Glutamatergic neuron (in vitro differentiated cells): Measurements from ENCODE around the gene CEMIP2. TPM values are rescaled to one million over a fixed set of nuclear protein-coding genes. Genes with fewer than 3 reads are reported as not detected.
"Not testable (repeated sequence)": the region's sequence is repeated elsewhere in the genome, so short reads cannot be mapped to it uniquely, and the experiment has no call there.

Experiments used
- DNase-seq: peaks from one replicate; pipeline ENCODE4 v3.0.0; 2022
- H3K27ac Mint-ChIP-seq: one replicate; pipeline ENCODE4 v1.8.0; 2020; ENCODE audit warnings: mild to moderate bottlenecking, mixed read lengths, inconsistent platforms; ENCODE audit not compliant: unreplicated experiment
- H3K27me3 Mint-ChIP-seq: one replicate; pipeline ENCODE4 v1.8.0; 2020; ENCODE audit warnings: mild to moderate bottlenecking, moderate library complexity, mixed read lengths, inconsistent platforms; ENCODE audit not compliant: unreplicated experiment
- H3K36me3 Mint-ChIP-seq: one replicate; pipeline ENCODE4 v1.8.0; 2020; ENCODE audit warnings: mild to moderate bottlenecking, mixed read lengths, inconsistent platforms; ENCODE audit not compliant: unreplicated experiment
- H3K4me1 Mint-ChIP-seq: one replicate; pipeline ENCODE4 v1.8.0; 2020; ENCODE audit warnings: mild to moderate bottlenecking, low read depth, mixed read lengths, inconsistent platforms; ENCODE audit not compliant: unreplicated experiment
- H3K4me3 Mint-ChIP-seq: one replicate; pipeline ENCODE4 v1.8.0; 2020; ENCODE audit warnings: mild to moderate bottlenecking, mixed read lengths, inconsistent platforms; ENCODE audit not compliant: unreplicated experiment
- H3K9me3 Mint-ChIP-seq: one replicate; pipeline ENCODE4 v1.8.0; 2020; ENCODE audit warnings: mild to moderate bottlenecking, moderate library complexity, mixed read lengths, inconsistent platforms; ENCODE audit not compliant: unreplicated experiment
- total RNA-seq: library from RNA; stranded (reverse); fragmentation: NEBNext Ultra II Directional; extraction: Animal tissue kit (Norgen Biotek cat#: 25700); gene quantifications from one replicate; pipeline ENCODE4 v1.2.1, GENCODE V29; 2021; ENCODE audit not compliant: unreplicated experiment
- TF ChIP-seq, protein P1 (sequence below): fragments of 200-600 bp; sonication (generic); IDR thresholded peaks from one replicate; pipeline ENCODE4 v1.5.0; 2021; ENCODE audit not compliant: partially characterized antibody, unreplicated experiment

CEMIP2 gene
- total RNA-seq, 1 donor from 2014 or later: 122 TPM

DNA sequence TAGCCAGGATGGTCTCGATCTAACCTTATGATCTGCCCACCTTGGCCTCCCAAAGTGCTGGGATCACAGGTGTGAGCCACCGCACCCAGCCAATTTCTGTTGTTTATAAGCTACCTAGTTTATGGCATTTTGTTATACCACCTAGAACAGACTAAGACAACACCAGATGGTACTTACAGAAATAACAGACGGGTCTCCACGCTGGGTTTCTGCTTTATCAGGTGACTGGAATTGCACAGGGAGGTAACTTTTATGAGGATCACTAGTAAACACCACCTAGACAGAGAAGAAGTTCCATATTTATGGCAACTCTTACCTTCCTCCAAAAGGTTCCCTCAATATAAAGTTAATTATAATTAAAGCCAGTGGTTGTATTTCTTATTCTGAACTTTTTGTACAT is 74.0 kb downstream of the CEMIP2 start:
- Mint-ChIP-seq H3K27me3 (no peaks in the 10 kb centered on the region), H3K4me3 (no peak overlapping the region)
- TF ChIP-seq, protein P1, sequence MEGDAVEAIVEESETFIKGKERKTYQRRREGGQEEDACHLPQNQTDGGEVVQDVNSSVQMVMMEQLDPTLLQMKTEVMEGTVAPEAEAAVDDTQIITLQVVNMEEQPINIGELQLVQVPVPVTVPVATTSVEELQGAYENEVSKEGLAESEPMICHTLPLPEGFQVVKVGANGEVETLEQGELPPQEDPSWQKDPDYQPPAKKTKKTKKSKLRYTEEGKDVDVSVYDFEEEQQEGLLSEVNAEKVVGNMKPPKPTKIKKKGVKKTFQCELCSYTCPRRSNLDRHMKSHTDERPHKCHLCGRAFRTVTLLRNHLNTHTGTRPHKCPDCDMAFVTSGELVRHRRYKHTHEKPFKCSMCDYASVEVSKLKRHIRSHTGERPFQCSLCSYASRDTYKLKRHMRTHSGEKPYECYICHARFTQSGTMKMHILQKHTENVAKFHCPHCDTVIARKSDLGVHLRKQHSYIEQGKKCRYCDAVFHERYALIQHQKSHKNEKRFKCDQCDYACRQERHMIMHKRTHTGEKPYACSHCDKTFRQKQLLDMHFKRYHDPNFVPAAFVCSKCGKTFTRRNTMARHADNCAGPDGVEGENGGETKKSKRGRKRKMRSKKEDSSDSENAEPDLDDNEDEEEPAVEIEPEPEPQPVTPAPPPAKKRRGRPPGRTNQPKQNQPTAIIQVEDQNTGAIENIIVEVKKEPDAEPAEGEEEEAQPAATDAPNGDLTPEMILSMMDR: no peak

DNA sequence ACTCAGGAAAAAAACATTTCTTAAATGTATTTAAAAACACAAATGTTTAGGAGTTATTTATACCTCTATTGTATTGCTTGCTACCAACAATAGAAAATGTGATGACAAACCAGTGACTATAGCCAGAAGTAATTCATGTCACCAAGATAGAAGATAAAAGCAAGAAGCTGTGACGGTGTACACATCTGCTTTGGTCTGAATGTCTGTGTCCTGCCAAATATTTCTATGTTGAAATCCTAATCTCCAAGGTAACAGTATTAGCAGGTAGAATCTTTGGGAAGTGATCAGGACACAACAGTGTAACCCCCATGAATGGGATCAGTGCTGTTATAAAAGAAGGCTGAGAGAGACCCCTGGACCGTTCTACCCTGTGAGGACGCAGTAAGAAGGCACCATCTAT is 74.7 kb downstream of the CEMIP2 start:
- Mint-ChIP-seq H3K9me3 (peaks cover 1% of the 10 kb centered on the region), H3K4me1 (no peaks in the 10 kb centered on the region), H3K4me3 (no peak overlapping the region), H3K36me3 (no peaks in the 10 kb centered on the region), H3K27ac (no peak overlapping the region), H3K27me3 (no peaks in the 10 kb centered on the region)
- TF ChIP-seq, protein P1: no peak
- DNase-seq: no peak

More for the DNA sequence above, 74.0 kb downstream of the CEMIP2 start:
- no peaks in the 10 kb centered on the region for H3K36me3 Mint-ChIP-seq
- no peaks in the 10 kb centered on the region for H3K4me1 Mint-ChIP-seq
- DNase-seq: no peak
- peaks cover 1% of the 10 kb centered on the region for H3K9me3 Mint-ChIP-seq
- H3K27ac Mint-ChIP-seq: no peak overlapping the region

DNA sequence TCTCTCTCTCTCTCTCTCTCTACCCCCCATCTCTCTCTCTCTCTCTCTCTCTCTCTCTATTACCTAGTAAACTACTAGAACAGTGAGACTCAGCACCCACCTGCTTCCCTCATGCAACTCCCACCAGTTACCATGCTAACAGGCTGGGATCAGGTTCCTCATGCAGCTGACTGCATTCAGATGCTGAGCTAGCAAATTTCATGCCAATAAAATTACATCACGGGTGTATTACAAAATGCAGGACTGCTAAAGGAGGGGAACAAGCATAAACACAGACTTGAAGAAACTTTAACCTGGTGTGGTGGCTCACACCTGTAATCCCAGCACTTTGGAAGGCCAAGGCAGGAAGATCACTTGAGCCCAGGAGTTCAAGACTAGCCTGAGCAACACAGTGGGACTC is 76.0 kb downstream of the CEMIP2 start:
- no peaks in the 10 kb centered on the region for H3K36me3 Mint-ChIP-seq
- no peak overlapping the region for H3K4me3 Mint-ChIP-seq
- TF ChIP-seq, protein P1: no peak
- H3K27ac Mint-ChIP-seq: no peak overlapping the region
- H3K4me1 Mint-ChIP-seq: no peaks in the 10 kb centered on the region
- no peak for DNase-seq
- no peaks in the 10 kb centered on the region for H3K27me3 Mint-ChIP-seq
- peaks cover 1% of the 10 kb centered on the region for H3K9me3 Mint-ChIP-seq

DNA sequence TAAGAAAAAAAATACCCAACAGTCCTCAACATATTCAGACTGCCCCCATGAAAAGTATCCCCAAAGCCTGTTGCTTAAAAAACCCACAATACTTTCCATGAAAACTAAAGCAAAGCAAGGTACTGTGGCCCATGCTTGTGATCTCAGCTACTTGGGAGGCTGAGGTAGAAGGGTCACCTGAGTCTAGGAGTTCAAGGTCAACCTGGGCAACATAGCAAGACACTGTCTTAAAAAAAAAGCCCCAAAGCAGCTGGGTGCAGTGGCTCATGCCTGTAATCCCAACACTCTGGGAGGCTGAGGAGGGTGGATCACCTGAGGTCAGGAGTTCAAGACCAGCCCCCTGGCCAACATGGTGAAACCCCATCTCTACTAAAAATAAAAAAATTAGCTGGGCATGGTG is 76.7 kb downstream of the CEMIP2 start:
- H3K27me3 Mint-ChIP-seq, H3K4me3 Mint-ChIP-seq, H3K9me3 Mint-ChIP-seq, H3K27ac Mint-ChIP-seq, H3K4me1 Mint-ChIP-seq, H3K36me3 Mint-ChIP-seq, DNase-seq: not testable (repeated sequence)

DNA sequence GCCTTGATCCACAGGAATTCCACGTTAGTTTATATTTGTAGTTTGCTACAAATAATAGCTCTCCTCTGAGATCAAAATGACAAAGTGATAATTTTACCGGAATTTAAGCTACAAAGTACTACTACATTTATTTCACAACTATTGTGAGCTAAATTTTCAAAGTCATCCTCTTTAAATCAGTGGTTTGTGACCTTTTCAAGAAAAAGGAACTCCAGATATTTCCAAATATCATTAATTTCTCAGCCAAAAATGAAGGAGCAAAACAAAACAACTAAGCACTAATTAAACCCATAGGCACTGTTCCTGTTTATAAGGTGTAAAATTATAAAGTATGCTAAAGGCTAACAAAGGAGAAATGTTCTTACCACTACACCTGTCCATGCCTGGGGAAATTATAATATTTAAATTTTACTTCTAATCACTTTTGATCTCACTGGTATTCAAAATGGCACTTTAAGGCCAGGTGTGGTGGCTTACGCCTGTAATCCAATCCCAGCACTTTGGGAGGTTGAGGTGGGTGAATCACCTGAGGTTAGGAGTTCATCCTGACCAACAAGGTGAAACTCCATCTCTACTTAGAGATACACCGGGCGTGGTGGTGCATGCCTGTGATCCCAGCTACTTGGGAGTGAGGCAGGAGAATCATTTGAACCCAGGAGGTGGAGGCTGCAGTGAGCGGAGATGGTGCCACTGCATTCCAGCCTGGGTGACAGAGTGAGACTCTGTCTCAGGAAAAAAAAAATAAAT is 77.5 kb downstream of the CEMIP2 start:
- Mint-ChIP-seq H3K4me3 (no peak overlapping the region), H3K4me1 (no peaks in the 10 kb centered on the region), H3K27me3 (no peaks in the 10 kb centered on the region), H3K9me3 (peaks cover 1% of the 10 kb centered on the region), H3K36me3 (no peaks in the 10 kb centered on the region), H3K27ac (no peak overlapping the region)
- DNase-seq: no peak
- TF ChIP-seq, protein P1: no peak
